ENCODE data around the gene PABPN1L.

The PABPN1L gene

GRCh38 chr16:88883117-88883895 is 16.8 kb upstream of the PABPN1L start:
- no peak for DNase-seq (ENCODE audit: low read depth)

GRCh38 chr16:88882358-88883030 is 16.0 kb upstream of the PABPN1L start:
- no peak for DNase-seq (ENCODE audit: low read depth)

- DNase-seq (ENCODE audit: low read depth), result no peak
These were observed 15.4 kb upstream of the PABPN1L start for GRCh38 chr16:88881675-88882357.

DNA sequence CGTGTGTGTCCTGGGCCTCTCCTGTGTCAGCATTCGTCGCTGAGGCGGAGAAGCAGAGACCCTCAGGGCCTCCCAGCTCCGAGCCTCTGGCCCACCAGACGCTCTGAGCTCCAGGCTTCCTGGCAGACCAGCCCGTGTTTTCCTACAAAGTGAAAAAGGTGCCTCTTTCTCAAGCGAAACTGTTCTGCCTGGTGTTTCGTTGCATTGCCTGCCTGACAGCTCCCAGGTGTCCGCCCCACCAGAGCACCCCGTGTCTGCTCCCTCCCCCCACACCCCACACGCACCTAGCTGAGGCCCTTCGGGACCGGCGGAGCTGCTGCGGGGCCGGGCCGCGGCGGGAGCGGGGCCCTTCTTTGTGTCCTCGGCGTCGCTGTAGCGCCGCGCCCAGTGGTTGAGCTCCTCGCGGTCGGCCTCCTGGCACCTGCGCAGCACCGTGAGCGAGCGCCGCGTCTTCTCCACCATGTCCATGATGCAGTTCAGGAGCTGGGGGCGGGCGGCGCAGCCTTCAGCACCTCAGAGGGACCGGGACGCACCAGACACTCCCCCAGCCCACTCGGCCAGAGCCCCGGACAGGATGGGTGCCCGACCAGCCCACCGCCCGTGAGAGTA is 14.7 kb upstream of the PABPN1L start:
- no peak for DNase-seq (ENCODE audit: low read depth)

- no peak for DNase-seq (ENCODE audit: low read depth)
These were observed 14.0 kb upstream of the PABPN1L start for GRCh38 chr16:88880226-88881006.

- DNase-seq (ENCODE audit: low read depth), result no peak
These were observed 13.3 kb upstream of the PABPN1L start for GRCh38 chr16:88879788-88880055.

DNA sequence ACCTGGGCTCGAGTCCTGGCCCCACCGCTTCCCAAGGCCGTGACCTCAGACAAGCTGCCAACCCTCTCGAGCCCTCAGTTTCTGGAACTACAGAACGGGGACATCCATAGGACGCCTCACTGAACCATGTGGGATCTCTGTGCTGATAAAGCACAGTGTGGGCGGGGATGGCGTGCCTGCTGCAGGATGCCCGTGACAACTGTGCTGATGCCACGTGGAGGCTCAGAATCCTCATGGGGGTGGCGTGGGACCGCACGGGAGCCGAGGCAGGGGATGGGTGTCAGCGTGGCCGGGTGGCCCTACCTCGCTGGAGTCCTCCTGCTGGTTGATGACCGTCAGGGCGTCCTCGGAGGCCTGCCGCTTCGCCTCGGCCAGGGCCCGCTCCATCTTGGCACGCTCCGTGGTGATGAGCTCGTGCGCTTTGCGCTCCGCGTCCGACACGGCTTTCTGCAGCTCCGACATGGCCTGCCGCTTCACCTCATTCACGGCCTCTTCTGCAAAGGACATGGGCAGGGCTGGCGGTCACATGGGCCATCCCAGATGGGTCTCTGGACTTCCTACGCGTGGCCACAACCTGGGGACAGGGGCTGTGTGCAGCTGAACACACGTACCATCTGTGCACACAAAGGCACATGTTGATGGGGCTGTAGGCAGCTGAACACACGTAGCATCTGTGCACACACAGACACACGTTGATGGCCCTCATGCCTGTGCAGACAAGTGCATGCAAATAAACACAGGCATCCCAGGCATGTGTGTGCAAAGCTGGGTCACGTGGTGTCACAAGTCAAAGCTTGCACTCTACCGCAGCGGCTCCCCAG is 12.7 kb upstream of the PABPN1L start:
- no peak for DNase-seq (ENCODE audit: low read depth)

DNA sequence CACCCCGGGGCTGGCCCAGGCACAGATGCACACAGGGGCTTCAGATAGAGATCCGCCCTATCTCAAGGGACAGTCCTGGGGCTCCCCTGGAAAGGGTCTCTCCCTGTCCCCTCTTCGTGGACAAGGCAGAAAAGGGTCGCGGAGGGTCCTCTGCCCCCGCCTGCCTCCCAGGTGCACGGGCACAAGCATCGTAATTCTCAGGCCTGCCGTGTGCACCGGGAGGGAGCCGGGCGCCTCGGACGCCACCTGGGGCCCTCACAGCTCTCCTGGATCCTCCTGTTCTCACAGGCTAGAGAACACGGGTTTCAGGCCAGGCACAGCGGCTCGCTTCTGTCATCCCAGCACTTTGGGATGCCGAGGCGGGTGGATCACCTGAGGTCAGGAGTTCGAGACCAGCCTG is 11.9 kb upstream of the PABPN1L start:
- no peak for DNase-seq (ENCODE audit: low read depth)

DNA sequence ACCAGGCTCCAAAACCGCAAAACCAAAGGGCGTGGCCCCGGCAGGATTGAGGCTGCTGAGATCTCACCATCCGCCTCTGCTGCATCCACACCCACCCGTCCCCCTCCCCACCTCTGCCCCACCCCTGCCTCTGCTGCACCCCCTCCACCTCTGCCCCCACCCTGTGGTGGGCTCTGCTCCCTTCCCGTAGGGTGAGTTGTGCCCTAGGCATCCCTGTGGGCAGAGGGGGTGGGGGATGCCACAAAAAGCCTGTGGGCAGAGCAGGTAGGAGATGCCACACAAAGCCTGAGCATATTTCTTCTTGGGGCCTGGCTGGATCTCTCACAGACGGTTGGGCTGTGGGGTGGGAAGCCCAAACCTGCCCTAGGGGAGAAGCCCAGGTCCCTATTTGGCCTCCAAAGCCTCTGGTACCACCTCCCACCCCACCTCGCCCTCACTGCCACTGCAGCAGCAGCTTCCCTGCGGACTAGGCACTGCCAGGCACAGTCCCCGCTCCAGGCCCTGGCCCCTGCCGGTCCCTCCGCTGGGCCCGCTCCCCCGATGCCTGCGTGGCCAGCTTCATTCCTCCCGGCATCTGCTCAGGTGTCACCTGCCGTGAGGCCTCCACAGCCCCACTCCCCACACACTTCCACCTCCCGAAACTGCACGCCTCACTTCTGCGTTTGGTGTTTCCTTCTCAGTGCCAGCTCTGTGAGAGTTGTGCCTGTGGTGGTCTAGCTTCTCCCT is 11.3 kb upstream of the PABPN1L start:
- no peak for DNase-seq (ENCODE audit: low read depth)

DNA sequence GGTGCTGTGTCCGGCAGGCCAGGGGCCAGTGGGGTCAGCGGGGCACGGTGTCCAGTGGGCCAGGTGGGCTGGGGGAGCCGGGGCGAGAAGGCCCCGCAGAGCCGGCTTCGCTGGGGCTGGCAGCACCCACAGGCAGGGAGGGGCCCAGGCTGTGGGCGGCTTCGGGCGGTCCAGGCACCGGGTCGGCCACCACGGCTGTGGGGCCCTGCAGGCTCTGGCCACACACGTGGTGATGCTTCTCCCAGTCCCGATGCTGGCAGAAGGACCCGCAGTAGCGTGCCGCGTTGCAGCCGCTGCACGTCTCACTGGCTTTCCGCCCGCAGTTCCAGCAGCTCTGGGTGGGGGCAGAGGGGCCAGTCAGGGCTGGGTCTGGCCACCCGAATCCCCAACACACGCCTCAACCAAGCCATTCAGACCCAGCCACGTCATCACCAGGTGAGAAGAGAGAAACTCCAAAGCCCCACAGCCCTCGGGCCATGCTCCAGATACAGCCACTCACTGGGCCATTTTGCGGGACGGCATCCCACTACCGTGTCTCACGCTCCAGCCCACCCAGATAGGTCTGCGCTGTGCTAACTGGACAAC is 10.6 kb upstream of the PABPN1L start:
- no peak for DNase-seq (ENCODE audit: low read depth)

DNA sequence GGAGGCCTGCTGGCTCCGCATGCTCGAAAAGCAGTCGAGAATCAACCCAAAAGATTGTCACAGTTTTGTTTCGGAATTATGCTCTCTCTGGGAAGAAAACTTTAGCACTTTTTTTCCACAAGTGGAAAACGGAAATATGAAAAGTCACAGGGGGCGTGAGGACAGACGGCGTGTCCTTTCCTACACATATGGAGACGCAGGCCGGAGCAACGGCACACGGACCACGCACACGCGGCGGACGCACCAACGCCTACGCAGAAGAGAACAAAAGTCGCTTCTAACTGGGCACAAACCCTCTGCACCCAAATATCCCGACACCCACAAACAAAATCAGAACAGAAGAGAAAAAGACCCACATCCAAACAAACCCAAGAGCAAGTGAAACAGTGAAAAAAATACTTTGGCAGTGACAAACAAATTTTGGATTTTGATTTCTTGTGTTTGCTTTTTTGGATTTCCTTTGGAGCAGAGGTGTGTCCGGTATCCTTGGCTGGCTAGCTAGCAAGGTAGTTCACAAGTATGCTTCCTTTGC is 9.3 kb upstream of the PABPN1L start:
- DNase-seq (ENCODE audit: low read depth), result no peak

DNA sequence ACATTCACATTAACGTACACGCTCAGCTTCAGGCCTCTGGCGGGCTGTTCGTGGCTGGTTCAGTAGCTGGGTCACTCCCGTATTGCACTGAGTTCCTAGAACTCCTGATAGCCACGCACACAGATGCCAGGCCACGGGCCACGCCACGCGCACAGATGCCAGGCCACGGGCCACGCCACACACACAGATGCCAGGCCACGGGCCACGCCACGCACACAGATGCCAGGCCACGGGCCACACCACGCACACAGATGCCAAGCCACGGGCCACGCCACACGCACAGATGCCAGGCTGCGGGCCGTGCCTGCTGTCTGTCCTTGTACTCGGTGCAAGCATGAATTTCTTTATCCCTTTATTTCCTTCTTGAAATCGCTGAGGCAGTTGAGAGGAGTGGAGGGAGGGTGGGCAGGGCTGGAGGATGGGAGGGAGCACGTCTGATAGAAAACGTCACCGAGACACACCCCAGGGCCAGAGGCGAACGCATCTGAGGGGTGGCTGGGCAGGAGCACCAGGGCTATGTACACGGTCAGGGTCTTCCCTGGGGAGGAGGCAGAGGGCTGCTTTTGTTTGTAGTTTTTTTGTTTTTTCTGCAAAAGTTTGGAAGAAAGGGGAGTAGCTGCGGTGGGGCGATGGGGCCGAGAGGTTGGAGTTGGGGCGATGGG is 8.6 kb upstream of the PABPN1L start:
- no peak for DNase-seq (ENCODE audit: low read depth)

DNA sequence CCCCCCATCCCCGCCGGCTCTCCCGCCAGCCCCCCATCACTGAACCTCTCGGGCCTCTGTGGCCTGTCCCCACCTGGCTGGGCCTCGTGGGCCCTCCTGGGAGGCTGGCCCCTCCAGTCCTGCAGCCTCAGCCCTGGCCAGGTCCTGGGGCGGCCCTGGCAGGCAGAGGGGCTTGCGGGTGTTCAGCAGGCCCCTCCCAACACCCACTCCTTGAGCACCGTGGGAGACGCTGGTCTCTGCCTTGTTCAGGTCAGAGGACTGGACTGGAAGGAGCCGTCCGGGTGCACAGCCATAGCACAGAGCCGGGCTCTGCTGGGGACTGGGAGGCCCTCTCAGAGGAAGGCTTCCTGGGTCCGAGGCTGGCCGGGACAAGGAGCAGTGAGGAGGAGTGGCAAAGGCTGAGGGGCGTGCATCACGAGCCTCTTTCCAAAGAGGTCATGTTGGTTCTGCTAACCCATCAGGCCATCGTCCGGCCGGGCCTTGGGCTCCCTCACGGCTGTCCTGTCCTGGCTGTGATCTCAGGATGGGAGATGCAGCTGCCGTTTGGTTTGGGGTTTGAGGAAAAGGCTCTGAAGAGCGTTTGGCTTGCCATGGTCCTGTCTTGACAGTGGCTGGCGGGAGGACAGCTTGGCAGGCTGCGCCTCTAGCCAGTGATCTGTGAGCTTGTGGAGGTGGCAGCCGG is 6.3 kb upstream of the PABPN1L start:
- no peak for DNase-seq (ENCODE audit: low read depth)

- no peak for DNase-seq (ENCODE audit: low read depth)
These were observed 5.4 kb upstream of the PABPN1L start for GRCh38 chr16:88871730-88872416.

DNA sequence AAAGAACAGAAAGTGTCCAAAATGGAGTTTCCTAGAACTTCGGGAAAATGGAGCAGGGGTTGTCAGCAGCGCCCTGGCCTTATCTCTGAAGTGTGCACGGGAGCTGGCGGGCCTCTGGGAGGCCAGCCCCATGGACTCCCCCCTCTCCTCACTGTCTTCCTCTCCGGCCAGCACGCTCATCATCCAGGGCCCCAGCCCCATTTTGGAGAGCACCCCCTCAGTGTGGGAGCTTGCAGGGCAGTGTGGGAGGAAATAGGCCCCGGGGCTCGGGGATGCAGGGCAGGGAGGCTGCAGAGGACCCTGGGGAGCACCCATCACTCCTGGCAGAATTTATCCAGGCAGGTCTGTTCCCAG is 4.9 kb upstream of the PABPN1L start:
- no peak for DNase-seq (ENCODE audit: low read depth)

DNA sequence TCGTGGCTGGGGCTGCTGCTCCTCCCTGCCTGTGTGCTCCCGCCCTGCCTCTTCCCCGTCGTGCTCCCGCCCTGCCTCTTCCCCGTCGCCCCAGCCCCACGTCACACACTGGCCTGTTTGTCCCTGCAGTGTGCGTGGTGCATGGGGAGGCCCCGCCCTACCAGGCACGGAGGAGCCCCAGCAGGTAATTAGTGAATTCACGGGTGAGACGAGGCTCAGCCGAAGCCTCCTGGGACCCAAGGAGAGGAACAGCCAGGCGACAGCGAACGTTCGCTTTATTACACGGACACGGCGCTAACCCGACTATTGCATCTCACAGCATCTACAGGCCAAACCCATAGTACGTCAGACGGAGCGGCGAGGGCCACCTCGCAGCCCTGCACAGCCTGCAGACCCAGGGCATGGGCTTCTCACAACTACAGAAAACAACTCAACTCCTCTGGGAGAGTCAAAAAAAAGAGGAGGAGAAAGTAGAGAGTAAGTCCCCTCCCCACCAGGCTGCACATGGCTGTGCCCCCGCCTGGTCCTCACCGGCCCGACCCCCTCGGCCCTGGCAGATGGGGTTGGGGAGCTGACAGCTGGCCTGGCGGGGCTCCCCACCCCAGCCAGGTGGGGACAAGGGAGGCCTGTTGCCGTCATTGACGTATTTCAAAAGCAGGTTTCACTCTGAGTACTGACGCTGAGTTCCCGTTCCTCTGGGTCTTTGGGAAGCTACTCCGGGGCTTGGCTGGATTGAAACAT is 4.3 kb upstream of the PABPN1L start:
- DNase-seq (ENCODE audit: low read depth), result no peak

DNA sequence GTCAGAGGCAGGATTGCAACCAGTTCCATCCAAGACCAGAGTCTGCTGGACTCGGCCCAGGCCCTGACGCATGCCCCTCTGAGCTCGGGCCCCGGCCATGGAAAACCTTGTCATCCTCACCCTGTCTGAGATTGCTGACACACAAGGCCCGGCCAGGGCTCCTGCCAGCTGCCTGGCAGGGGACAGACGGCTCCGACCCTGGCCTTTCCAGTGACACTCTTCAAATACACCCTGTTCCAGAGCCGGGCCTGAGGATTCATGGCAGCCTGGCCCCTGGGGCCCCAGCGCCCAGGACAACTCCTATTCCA is 3.2 kb upstream of the PABPN1L start:
- DNase-seq (ENCODE audit: low read depth), result no peak

Data from activated gamma-delta T cell treated with anti-CD3 and anti-CD28 coated beads, Interleukin-2, amount 50 U/mL, for 16 hours (primary cell).